Measurements from ENCODE around the gene BBLN.

BBLN gene

GRCh38 chr9:128124873-128125579, 35.0 kb upstream of the BBLN start:
- DNase-seq (ENCODE audit: low read depth): no peak
- TF ChIP-seq CTCF (IDR thresholded peaks at IDR 0.05; ENCODE audit: low read depth, low read length, missing control alignments): peak; percentile 66
- in situ Hi-C loops (cut with HindIII; ENCODE audit: low sequenced_read_pairs): no loop called here
- H3K4me3 ChIP-seq (ENCODE audit: low read depth, low read length): no peak overlapping the region

DNA sequence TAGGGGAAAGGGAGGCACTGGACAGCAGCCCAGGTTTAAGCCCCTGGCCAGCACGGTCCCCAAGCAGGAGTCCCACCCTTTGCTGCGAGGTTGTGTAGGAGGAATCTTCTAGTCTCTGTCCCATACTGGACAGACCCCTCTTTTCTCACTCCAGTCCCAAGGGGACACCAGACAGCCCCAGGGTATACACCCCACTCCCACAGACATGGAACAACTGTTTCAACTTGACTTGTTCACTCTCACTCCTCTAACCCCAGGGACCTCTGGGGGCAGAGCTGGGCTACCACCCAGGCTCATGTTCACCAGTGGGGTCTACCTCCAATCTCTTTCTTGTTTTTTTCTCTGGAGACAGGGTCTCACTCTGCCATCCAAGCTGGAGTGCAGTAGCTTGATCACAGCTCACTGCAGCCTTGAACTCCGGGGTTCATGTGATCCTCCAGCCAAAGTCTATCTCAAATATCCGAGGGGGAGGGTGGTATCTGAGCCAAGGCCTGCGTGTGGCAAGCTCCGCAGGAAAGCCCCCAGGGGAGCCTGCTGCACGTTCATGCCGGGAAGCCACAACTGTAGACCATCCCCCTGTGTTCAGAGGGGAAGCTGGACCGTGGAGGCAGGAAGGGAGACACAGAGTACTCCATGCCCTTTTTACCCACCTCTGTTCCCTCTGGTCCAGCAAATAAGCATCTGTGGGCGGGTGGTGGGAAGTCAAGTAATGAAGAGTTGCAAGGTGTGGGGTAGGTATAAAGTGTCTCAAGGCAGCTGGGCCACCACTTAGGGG, 34.3 kb upstream of the BBLN start:
- no peak for DNase-seq (ENCODE audit: low read depth)
- H3K4me3 ChIP-seq (ENCODE audit: low read depth, low read length): peak overlapping the region; percentile 67
- no peak for TF ChIP-seq CTCF (IDR thresholded peaks at IDR 0.05; ENCODE audit: low read depth, low read length, missing control alignments)
- in situ Hi-C loops (cut with HindIII; ENCODE audit: low sequenced_read_pairs): no loop called here

DNA sequence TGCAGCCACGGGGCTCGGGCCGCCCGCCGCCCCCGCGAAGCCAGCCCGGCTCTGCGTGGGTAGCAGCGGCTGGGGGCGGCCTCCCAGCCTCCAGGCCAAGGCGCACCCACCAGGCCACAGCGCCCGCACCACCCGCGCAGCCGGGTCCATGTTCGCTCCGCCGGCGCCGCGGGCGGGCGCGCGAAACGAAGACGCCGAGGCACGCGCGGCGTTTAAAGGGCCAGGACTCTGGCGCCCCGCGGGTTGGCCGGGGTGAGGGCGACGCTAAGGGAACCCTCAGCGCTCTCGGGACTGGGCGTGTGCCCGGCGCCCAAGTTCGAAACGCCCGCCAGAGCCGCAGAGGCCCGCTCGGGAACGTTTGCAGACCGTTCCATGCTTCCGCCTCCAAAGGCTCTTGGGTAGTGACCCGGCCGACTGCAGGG, 32.5 kb upstream of the BBLN start, which contains the start of gene PTGES2:
TSS of gene PTGES2 (minus strand) at position 162 of the 422 bp plus-strand sequence. CDS start at position 150, 12 bp downstream.
- in situ Hi-C loops (cut with HindIII; ENCODE audit: low sequenced_read_pairs): no loop called here
- DNase-seq (ENCODE audit: low read depth): peak; percentile 29
- peak within 1 kb of the TSS; percentile 67 for H3K4me3 ChIP-seq (ENCODE audit: low read depth, low read length)
- no peak for TF ChIP-seq CTCF (IDR thresholded peaks at IDR 0.05; ENCODE audit: low read depth, low read length, missing control alignments)

GRCh38 chr9:128127990-128128835, 31.9 kb upstream of the BBLN start:
- peak; percentile 77 for DNase-seq (ENCODE audit: low read depth)
- no peak for TF ChIP-seq CTCF (IDR thresholded peaks at IDR 0.05; ENCODE audit: low read depth, low read length, missing control alignments)
- H3K4me3 ChIP-seq (ENCODE audit: low read depth, low read length): peak overlapping the region; percentile 67
- in situ Hi-C loops (cut with HindIII; ENCODE audit: low sequenced_read_pairs): no loop called here

DNA sequence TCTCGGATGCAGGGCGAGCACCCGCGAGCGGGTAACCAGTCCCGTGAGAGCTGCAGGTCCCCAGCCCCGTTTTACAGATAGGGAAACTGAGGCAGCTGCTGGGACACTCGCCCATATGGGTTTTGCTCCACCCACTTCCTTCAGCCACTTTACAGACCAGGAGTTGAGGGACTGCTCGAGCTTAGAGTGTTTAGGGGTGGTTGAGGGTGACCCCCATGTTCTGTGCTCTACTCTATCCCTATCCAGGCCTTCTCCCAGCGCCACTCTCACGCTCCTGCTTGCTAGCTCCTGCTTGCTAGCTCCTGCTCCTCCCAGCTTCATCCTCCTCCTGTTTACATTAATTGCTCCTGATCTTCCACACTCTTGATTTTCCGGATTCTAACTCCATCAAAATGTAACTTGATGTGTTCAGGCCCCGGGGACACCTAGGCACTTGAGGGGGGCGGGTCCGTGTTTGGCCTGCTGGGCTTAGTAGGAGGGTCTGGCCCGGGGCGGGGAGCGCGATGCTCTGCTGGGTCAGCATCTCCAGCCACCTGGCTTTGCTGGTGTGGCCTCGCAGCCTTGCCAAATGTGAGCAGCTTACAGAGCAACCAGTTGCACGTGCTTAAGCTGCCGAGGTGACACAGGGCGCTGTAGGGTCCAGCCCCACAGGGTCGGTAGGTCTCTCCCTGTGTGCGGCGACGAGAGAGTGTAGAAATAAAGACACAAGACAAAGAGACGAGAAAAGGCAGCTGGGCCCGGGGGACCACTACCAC, 31.1 kb upstream of the BBLN start:
- H3K4me3 ChIP-seq (ENCODE audit: low read depth, low read length): peak overlapping the region; percentile 67
- TF ChIP-seq CTCF (IDR thresholded peaks at IDR 0.05; ENCODE audit: low read depth, low read length, missing control alignments): no peak
- in situ Hi-C loops (cut with HindIII; ENCODE audit: low sequenced_read_pairs): no loop called here
- no peak for DNase-seq (ENCODE audit: low read depth)
